GM10266 (cell line): ENCODE data around the gene GFER.

Experiments
- DNase-seq: peaks from one replicate; pipeline ENCODE4 v3.0.0; 2012; ENCODE audit errors: extremely low spot score
- CTCF ChIP-seq: IDR thresholded peaks from 2 replicates; pipeline ENCODE4 v1.5.1; 2012; ENCODE audit warnings: mild to moderate bottlenecking, low read depth; ENCODE audit not compliant: control insufficient read depth, insufficient read depth; ENCODE audit errors: missing control alignments

Gene GFER

DNA sequence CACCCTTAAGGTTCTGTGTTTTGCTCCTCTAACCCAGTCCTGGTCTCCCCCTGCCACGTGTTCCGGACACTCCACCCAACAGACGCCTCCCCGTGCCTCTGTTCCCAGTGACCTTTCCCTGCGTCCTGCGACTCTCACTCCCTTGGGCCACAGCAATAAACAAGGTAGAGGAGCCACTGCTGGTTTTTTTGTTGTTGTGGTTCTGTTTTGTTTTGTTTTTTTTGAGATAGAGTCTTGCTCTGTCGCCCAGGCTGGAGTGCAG is 31.9 kb downstream of the GFER start:
- no peak for TF ChIP-seq CTCF
- DNase-seq, result no peak

DNA sequence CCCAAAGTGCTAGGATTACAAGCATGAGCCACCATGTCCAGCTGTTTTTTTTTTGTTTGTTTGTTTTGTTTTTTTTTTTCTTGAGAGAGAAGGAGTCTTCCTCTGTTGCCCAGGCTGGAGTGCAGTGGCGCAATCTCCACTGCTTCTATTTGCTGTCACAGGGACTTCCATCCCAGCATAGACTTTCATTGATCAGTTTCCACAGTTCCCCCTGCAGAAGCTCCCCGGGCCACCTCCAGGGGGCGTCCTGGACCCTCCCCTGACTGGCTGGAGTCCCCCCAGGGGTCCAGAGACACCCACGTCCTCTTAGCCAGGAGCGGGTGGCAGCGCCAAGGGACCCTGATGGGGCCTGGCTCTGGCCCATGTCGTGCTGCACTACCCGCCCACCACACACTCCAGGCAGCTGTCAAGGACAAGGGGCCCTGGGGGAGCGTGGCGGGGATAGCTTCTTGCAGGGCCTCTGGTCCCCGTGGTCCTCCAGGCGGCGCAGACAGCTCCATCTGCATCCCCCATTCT is 32.5 kb downstream of the GFER start:
- TF ChIP-seq CTCF, result peak; percentile 27
- no peak for DNase-seq

DNA sequence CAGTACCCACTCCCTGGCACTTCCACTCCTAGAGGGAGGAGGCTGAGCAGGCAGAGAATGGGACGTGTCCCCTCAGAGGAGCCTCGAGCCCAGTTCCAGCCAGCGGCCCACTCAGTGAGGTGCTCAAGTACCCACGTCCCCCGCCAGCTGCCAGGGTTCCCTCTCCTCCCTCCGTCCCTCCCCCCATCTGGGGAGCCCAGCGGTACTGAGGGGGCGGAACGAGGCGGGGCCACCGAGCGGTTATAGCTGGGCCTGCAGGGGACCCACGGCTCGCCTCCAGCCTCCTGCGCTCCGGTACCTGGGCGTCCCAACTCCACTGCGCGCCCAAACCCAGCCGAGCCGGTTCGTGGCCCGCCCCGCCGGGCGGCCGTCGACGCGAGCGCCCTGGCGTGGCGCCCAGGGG is 35.5 kb downstream of the GFER start, which contains the start of gene NPW:
Gene NPW (plus strand): TSS at position 268 of the 403 bp plus-strand sequence.
- no peak for TF ChIP-seq CTCF
- no peak for DNase-seq

- TF ChIP-seq CTCF, result no peak
- no peak for DNase-seq
Measured at GRCh38 chr16:2019921-2020831, 36.2 kb downstream of the GFER start.

DNA sequence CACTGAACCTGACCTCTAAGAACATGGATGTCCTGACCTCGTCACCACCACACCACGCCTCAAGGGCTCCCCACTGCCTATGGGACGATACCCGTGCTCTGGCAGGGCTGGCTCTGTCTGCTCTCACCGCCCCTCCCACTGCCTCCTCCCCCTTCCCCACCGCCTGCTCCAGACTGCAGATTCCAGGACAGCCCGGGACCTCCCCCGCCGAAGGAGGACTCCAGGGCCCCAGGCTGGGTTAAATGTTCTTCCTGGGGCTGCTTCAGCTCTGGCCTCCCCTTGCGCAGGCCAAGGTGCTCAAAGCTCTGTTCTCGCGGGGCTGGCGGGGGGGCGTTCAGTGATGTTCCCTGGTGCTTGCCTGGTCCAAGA is 38.7 kb downstream of the GFER start:
- TF ChIP-seq CTCF, result no peak
- DNase-seq, result no peak

- peak; percentile 99 for DNase-seq
- TF ChIP-seq CTCF, result peak; percentile 98
Measured at GRCh38 chr16:2023092-2024031, 39.4 kb downstream of the GFER start.
